Mesenchymal stem cell (in vitro differentiated cells and primary cell): Measurements from ENCODE around the gene SPRN.

ENCODE experiments used
- DNase-seq: peaks from one replicate; pipeline ENCODE4 v3.0.0-alpha.2; 2013
- H2AFZ ChIP-seq: one replicate; pipeline ENCODE4 v1.6.1; 2013; ENCODE audit warnings: low read depth, mild to moderate bottlenecking, control low read depth, inconsistent platforms, low read length, moderate library complexity
- H2AK5ac ChIP-seq: 2 replicates; pipeline ENCODE4 v1.6.1; 2013; ENCODE audit warnings: low read length, moderate library complexity, mild to moderate bottlenecking, inconsistent platforms; ENCODE audit not compliant: severe bottlenecking
- H2BK120ac ChIP-seq: one replicate; pipeline ENCODE4 v1.6.1; 2013; ENCODE audit warnings: low read depth, mild to moderate bottlenecking, inconsistent platforms, low read length, moderate library complexity
- H2BK12ac ChIP-seq, 2 experiments: one replicate each; pipeline ENCODE4 v1.6.1; 2013; ENCODE audit warnings: inconsistent platforms in 2 of 2, low read length in 2 of 2, mild to moderate bottlenecking in 2 of 2, moderate library complexity in 2 of 2, control low read depth in 1 of 2
- H2BK15ac ChIP-seq: one replicate; pipeline ENCODE4 v1.6.1; 2013; ENCODE audit warnings: mild to moderate bottlenecking, low read depth, inconsistent platforms; ENCODE audit not compliant: poor library complexity, severe bottlenecking
- H2BK5ac ChIP-seq: 2 replicates; pipeline ENCODE4 v1.6.1; 2013; ENCODE audit warnings: low read depth, mild to moderate bottlenecking, low read length, control low read depth, inconsistent platforms; ENCODE audit not compliant: poor library complexity, severe bottlenecking
- H3K14ac ChIP-seq, 2 experiments: one replicate each; pipeline ENCODE4 v1.6.1; 2013; ENCODE audit warnings: inconsistent platforms in 2 of 2, low read length in 2 of 2, control low read depth in 1 of 2, mild to moderate bottlenecking in 1 of 2, moderate library complexity in 1 of 2
- H3K18ac ChIP-seq, 2 experiments: one replicate each; pipeline ENCODE4 v1.6.1; 2013; ENCODE audit warnings: inconsistent platforms in 2 of 2, low read length in 2 of 2, control low read depth in 1 of 2, low read depth in 1 of 2, mild to moderate bottlenecking in 1 of 2
- H3K23ac ChIP-seq, 2 experiments: one replicate each; pipeline ENCODE4 v1.6.1; 2013; ENCODE audit warnings: inconsistent platforms in 2 of 2, low read length in 2 of 2, mild to moderate bottlenecking in 2 of 2, moderate library complexity in 2 of 2, control low read depth in 1 of 2
- H3K27ac ChIP-seq: 2 replicates; pipeline ENCODE4 v1.5.1; 2013; ENCODE audit warnings: mild to moderate bottlenecking, moderate library complexity, low read length, control low read depth, inconsistent platforms; ENCODE audit not compliant: poor library complexity, severe bottlenecking
- H3K27me3 ChIP-seq, 2 experiments: 2 replicates each; pipeline versions ENCODE4 v1.6.1 to v1.7.0; 2013; ENCODE audit warnings: low read length in 2 of 2, mild to moderate bottlenecking in 2 of 2, moderate library complexity in 2 of 2, control low read depth in 1 of 2, inconsistent platforms in 1 of 2; ENCODE audit not compliant: control insufficient read depth in 1 of 2, insufficient read depth in 1 of 2
- H3K36me3 ChIP-seq, 2 experiments: 2 replicates each; pipeline versions ENCODE4 v1.6.1 to v1.7.0; 2013; ENCODE audit warnings: low read length in 2 of 2, control low read depth in 1 of 2, inconsistent platforms in 1 of 2, low read depth in 1 of 2, mild to moderate bottlenecking in 1 of 2; ENCODE audit not compliant: insufficient read depth in 2 of 2, control insufficient read depth in 1 of 2
- H3K4ac ChIP-seq, 2 experiments: one replicate each; pipeline ENCODE4 v1.6.1; 2013; ENCODE audit warnings: inconsistent platforms in 2 of 2, low read length in 2 of 2, mild to moderate bottlenecking in 2 of 2, moderate library complexity in 2 of 2, control low read depth in 1 of 2, low read depth in 1 of 2
- H3K4me1 ChIP-seq: 2 replicates; pipeline ENCODE4 v1.6.1; 2013; ENCODE audit warnings: low read depth, low read length, control low read depth; ENCODE audit not compliant: control insufficient read depth, insufficient read depth
- H3K4me2 ChIP-seq: 2 replicates; pipeline ENCODE4 v1.6.1; 2013; ENCODE audit warnings: low read length, mild to moderate bottlenecking, inconsistent platforms; ENCODE audit not compliant: poor library complexity, severe bottlenecking
- H3K4me3 ChIP-seq, 2 experiments: 2 replicates each; pipeline versions ENCODE4 v1.5.1 to v1.7.0; 2013; ENCODE audit warnings: low read length in 2 of 2, mild to moderate bottlenecking in 2 of 2, control low read depth in 1 of 2, low read depth in 1 of 2; ENCODE audit not compliant: insufficient read depth in 1 of 2
- H3K79me1 ChIP-seq: replicated peaks from 2 replicates; pipeline ENCODE4 v1.6.1; 2013; ENCODE audit warnings: mild to moderate bottlenecking, control low read depth, low read length, inconsistent platforms; ENCODE audit not compliant: poor library complexity, severe bottlenecking
- H3K9ac ChIP-seq: 2 replicates; pipeline ENCODE4 v1.7.0; 2013; ENCODE audit warnings: mild to moderate bottlenecking, low read length, moderate library complexity
- H3K9me3 ChIP-seq: 2 replicates; pipeline ENCODE4 v1.7.0; 2013; ENCODE audit warnings: mild to moderate bottlenecking, low read length; ENCODE audit not compliant: control insufficient read depth
- H4K8ac ChIP-seq: one replicate; pipeline ENCODE4 v1.6.1; 2013; ENCODE audit warnings: inconsistent platforms, mild to moderate bottlenecking, low read length, moderate library complexity
- H4K91ac ChIP-seq: one replicate; pipeline ENCODE4 v1.6.1; 2013; ENCODE audit warnings: mild to moderate bottlenecking, low read length, inconsistent platforms
- WGBS: methylation state at CpG from one replicate; pipeline ENCODE4 v1.1.7; 2013; ENCODE audit warnings: mixed read lengths; 5-methylcytosine and 5-hydroxymethylcytosine counted together

SPRN gene

DNA sequence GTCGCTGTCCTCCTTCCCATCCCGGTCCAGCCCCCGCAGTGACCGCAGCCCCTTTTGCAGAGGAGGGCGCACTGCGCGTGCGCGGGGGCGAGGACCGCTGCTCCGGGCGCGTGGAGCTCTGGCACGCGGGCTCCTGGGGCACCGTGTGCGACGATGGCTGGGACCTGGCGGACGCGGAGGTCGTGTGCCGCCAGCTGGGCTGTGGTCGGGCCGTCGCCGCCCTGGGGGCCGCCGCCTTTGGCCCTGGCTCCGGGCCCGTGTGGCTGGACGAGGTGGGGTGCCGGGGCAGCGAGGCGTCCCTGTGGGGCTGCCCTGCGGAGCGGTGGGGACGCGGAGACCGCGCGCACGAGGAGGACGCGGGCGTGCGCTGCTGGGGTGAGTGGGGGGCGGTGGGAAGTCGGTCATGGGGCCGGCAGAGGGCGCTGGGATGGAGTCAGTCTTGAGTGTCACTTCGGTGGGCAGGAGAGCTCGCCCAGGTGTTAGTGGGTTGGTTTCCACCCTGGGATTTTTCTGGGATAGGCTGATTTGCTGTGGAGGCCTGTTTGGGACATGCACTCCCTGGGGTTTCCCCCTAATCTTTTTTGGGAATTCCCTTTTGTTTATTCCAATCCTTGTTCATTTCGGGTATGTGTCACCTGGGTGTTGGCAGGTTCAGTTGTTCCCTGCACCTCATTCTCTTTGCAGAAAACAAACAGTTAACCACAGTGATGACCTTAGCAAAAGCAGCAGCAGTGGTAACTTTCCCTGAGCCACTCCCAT, 40.9 kb upstream of the SPRN start:
- Histone ChIP-seq H3K27me3 (no peaks in the 10 kb centered on the region), H3K9me3 (no peaks in the 10 kb centered on the region), H3K4me2 (no peak overlapping the region), H2BK12ac (no peak overlapping the region), H3K36me3 (peaks cover 9 to 21% of the 10 kb centered on the region in 2 experiments), H3K27ac (no peak overlapping the region), H2BK15ac (no peak overlapping the region), H3K23ac (no peak overlapping the region), H3K79me1 (no peaks in the 10 kb centered on the region), H2AFZ (no peak overlapping the region), H3K4me1 (no peaks in the 10 kb centered on the region), H4K91ac (no peak overlapping the region), H2BK120ac (no peak overlapping the region), H3K4ac (no peak overlapping the region), H3K14ac (no peak overlapping the region), H4K8ac (no peak overlapping the region), H3K4me3 (no peak overlapping the region), H3K18ac (no peak overlapping the region), H2AK5ac (no peak overlapping the region), H3K9ac (no peak overlapping the region), H2BK5ac (no peak overlapping the region)
- DNase-seq, result no peak
- WGBS, result 94% methylated on average over 49 of the region's 55 CpGs

DNA sequence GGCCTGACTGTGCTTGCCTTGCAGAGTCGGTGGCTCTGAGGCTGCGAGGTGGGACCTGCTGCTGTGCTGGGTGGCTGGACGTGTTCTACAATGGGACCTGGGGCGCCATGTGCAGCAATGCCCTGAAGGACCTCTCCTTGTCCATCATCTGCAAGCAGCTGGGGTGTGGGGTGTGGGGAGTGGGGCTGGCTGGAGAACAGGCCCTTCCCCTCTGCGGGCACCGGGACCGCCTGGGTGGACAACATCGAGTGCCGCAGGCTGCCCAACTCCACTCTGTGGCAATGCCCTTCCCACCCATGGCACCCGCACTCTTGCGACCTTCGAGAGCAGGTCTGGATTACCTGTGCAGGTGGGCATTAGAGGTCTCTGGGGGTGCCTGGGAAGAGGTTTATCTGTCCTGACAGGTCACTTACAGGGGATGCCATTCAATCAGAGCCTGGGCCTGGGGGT, 40.2 kb upstream of the SPRN start:
- Histone ChIP-seq H2AFZ (no peak overlapping the region), H2BK5ac (no peak overlapping the region), H3K18ac (no peak overlapping the region), H4K91ac (no peak overlapping the region), H3K4ac (no peak overlapping the region), H2AK5ac (no peak overlapping the region), H4K8ac (no peak overlapping the region), H3K27me3 (no peaks in the 10 kb centered on the region), H3K79me1 (no peaks in the 10 kb centered on the region), H2BK15ac (no peak overlapping the region), H3K4me2 (no peak overlapping the region), H2BK120ac (no peak overlapping the region), H3K27ac (no peak overlapping the region), H3K14ac (no peak overlapping the region), H3K9ac (no peak overlapping the region), H3K4me3 (no peak overlapping the region), H3K23ac (no peak overlapping the region), H2BK12ac (no peak overlapping the region), H3K4me1 (no peaks in the 10 kb centered on the region), H3K36me3 (peaks cover 9 to 29% of the 10 kb centered on the region in 2 experiments), H3K9me3 (no peaks in the 10 kb centered on the region)
- DNase-seq, result no peak
- WGBS, result 87% methylated on average over 9 of the region's 12 CpGs

DNA sequence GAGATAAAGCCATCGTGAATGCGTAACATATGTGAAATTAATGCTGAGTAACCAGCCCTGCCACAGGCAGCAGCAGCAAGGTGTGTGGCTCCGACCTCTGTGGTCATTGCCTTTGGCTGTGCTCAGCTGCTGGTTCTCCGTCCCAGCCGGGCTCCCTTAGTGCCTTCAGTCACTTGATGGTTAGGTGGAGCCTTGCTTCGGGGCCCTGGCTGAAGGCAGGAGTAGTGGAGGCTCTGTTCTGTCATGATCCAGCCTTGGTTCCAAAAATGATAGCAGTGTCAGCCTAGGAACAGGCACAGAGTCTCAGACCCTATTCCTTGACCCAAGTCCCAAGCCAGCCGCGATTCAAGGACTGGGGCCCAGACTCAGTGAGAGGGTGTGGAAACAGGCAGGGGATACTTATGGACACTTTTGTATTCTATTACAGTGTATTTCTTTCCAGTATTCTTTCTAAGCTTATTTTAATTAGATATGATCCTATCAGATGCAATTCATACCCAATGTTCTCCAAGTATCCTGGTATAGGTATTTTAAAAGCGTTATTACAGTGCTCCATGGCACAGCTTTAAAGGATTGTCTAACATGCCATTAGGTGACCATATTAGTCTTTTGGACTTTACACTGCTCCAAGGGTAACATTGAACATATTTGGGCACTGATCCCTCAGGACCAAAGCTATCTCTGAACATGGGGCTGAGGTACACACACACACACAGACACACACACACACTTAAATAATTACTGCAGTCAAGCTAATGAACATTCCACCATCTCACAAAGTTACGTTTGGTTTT, 38.3 kb upstream of the SPRN start:
- H3K4me1 ChIP-seq, result no peaks in the 10 kb centered on the region
- H3K9me3 ChIP-seq, result no peaks in the 10 kb centered on the region
- no peak overlapping the region for H2BK15ac ChIP-seq
- no peak overlapping the region for H3K9ac ChIP-seq
- H2BK120ac ChIP-seq, result no peak overlapping the region
- H4K91ac ChIP-seq, result no peak overlapping the region
- H3K4ac ChIP-seq, result no peak overlapping the region
- no peaks in the 10 kb centered on the region for H3K79me1 ChIP-seq
- DNase-seq, result no peak
- H3K4me3 ChIP-seq, result no peak overlapping the region
- no peak overlapping the region for H2AFZ ChIP-seq
- no peak overlapping the region for H2BK5ac ChIP-seq
- no peak overlapping the region for H3K27ac ChIP-seq
- H2AK5ac ChIP-seq, result no peak overlapping the region
- H3K18ac ChIP-seq, result no peak overlapping the region
- WGBS, result 80% methylated on average over 8 of the region's 10 CpGs
- H2BK12ac ChIP-seq, result no peak overlapping the region
- H3K27me3 ChIP-seq, result no peaks in the 10 kb centered on the region
- H3K14ac ChIP-seq, result no peak overlapping the region
- no peak overlapping the region for H3K4me2 ChIP-seq
- no peak overlapping the region for H3K23ac ChIP-seq
- no peak overlapping the region for H4K8ac ChIP-seq
- peaks cover 5 to 42% of the 10 kb centered on the region in 2 experiments for H3K36me3 ChIP-seq

DNA sequence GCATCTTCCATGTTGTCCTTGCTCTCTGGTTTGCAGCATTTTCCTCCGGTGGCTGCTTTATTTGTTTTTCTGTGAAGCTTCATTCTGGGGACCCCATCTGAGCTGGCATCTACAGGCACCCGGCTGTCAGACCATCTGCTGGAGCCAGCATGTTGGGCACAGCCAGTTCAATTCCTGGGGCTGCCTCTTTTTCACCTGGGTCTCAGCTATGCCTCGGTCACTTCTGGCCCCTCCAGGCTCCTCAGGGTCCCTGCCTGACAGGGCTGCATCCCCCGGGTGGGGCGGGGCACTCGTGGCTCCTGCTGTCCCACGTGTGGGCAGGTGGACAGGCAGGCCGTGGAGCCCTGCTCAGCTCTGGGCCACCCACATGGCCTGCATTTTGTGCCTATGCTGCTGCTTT, 37.4 kb upstream of the SPRN start:
- Histone ChIP-seq H3K27me3 (no peaks in the 10 kb centered on the region), H3K79me1 (no peaks in the 10 kb centered on the region), H3K9me3 (no peaks in the 10 kb centered on the region), H3K23ac (peak overlapping the region in 1 of 2 experiments; percentile 46), H4K91ac (no peak overlapping the region), H3K4me2 (no peak overlapping the region), H2BK120ac (no peak overlapping the region), H2AK5ac (no peak overlapping the region), H3K36me3 (peaks cover 2 to 42% of the 10 kb centered on the region in 2 experiments), H2AFZ (no peak overlapping the region), H3K4me1 (no peaks in the 10 kb centered on the region), H2BK15ac (no peak overlapping the region), H3K9ac (no peak overlapping the region), H3K14ac (no peak overlapping the region), H3K18ac (no peak overlapping the region), H3K4me3 (no peak overlapping the region), H3K27ac (no peak overlapping the region), H3K4ac (no peak overlapping the region), H2BK5ac (no peak overlapping the region), H4K8ac (no peak overlapping the region), H2BK12ac (no peak overlapping the region)
- WGBS, result 57% methylated on average over 8 of the region's 8 CpGs
- DNase-seq, result no peak
